Chondrocyte (in vitro differentiated cells): ENCODE data around the gene LGALS3BP. TPM values are rescaled to one million over a fixed set of nuclear protein-coding genes. Genes with fewer than 3 reads are reported as not detected.
A peak's percentile ranks its signal among the peaks of the same experiment; 100 is the strongest.

Experiments used
- DNase-seq: peaks from one replicate; pipeline ENCODE4 v3.0.0; 2021; ENCODE audit warnings: mixed read lengths, low spot score
- H3K27ac Mint-ChIP-seq: one replicate; pipeline ENCODE4 v1.8.0; 2021; ENCODE audit warnings: mild to moderate bottlenecking, moderate library complexity, mixed read lengths; ENCODE audit not compliant: unreplicated experiment
- H3K27me3 Mint-ChIP-seq: 2 replicates; pipeline ENCODE4 v1.8.0; 2021; ENCODE audit warnings: low read depth, mixed read lengths
- H3K36me3 Mint-ChIP-seq: 2 replicates; pipeline ENCODE4 v1.8.0; 2021; ENCODE audit warnings: low read depth, mixed read lengths
- H3K4me1 Mint-ChIP-seq: 2 replicates; pipeline ENCODE4 v1.8.0; 2021; ENCODE audit warnings: low read depth, mild to moderate bottlenecking, mixed read lengths
- H3K4me3 Mint-ChIP-seq: one replicate; pipeline ENCODE4 v1.8.0; 2021; ENCODE audit warnings: mild to moderate bottlenecking, moderate library complexity, mixed read lengths; ENCODE audit not compliant: unreplicated experiment
- H3K9me3 Mint-ChIP-seq: 2 replicates; pipeline ENCODE4 v1.8.0; 2021; ENCODE audit warnings: low read depth, mixed read lengths
- total RNA-seq: library from RNA; stranded (reverse); gene quantifications from 3 replicates; pipeline ENCODE4 v1.2.1, GENCODE V29; 2021
- TF ChIP-seq, protein P1 (sequence below): fragments of 200-600 bp; sonication (generic); IDR thresholded peaks from 2 replicates; pipeline ENCODE4 v1.5.0; 2021; ENCODE audit warnings: antibody characterized with exemption, mild to moderate bottlenecking, moderate library complexity

LGALS3BP gene
- total RNA-seq, 1 donor from 2014 or later: 127 TPM

DNA sequence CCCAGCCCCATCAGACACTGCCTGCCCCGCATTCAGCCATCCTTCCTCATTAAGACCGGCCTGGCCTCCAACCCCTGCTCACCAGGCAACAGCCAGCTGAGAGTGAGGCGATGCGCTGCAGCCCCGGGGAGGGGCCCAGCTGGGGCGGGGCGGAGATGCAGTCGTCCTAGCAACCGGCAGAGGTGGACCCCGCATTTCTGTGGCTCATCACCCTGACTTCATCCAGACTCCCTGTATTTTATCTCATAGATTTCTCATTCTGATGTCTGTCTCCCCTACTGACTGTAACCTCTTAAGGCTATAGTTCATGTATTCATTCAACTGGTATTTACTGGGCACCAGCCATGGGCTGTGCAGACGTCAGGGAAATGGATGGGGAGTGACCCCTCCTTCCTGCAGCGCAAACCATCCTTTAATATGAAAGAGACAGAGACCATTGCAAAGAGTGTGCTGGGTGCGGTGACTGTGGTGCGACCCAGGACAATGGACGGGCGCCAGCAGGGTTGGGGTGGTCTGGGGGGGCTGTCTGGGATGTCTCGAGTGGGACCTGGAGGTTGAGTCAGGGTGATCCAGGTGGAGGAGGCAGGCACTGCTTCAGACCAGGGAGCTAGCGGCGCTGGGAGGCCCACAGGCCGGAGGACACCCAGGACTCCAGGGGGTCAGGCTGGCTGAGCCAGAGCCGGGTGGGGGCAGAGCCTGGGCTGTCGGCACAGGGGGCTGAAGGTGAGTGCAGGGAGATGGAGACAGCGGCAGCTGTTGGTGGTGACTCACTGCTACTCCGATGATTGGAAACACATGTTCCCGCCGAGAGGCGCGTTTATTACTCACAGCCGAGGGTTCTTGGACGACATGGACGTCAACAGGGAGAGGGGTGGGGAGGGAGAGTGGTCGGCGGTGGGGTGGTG is 44.1 kb downstream of the LGALS3BP start:
- Mint-ChIP-seq H3K27ac (peak overlapping the region; percentile 100), H3K36me3 (no peaks in the 10 kb centered on the region), H3K4me1 (peaks cover 62% of the 10 kb centered on the region), H3K9me3 (no peaks in the 10 kb centered on the region), H3K27me3 (no peaks in the 10 kb centered on the region), H3K4me3 (peak overlapping the region; percentile 36)
- TF ChIP-seq, protein P1, sequence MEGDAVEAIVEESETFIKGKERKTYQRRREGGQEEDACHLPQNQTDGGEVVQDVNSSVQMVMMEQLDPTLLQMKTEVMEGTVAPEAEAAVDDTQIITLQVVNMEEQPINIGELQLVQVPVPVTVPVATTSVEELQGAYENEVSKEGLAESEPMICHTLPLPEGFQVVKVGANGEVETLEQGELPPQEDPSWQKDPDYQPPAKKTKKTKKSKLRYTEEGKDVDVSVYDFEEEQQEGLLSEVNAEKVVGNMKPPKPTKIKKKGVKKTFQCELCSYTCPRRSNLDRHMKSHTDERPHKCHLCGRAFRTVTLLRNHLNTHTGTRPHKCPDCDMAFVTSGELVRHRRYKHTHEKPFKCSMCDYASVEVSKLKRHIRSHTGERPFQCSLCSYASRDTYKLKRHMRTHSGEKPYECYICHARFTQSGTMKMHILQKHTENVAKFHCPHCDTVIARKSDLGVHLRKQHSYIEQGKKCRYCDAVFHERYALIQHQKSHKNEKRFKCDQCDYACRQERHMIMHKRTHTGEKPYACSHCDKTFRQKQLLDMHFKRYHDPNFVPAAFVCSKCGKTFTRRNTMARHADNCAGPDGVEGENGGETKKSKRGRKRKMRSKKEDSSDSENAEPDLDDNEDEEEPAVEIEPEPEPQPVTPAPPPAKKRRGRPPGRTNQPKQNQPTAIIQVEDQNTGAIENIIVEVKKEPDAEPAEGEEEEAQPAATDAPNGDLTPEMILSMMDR: no peak
- DNase-seq: no peak

DNA sequence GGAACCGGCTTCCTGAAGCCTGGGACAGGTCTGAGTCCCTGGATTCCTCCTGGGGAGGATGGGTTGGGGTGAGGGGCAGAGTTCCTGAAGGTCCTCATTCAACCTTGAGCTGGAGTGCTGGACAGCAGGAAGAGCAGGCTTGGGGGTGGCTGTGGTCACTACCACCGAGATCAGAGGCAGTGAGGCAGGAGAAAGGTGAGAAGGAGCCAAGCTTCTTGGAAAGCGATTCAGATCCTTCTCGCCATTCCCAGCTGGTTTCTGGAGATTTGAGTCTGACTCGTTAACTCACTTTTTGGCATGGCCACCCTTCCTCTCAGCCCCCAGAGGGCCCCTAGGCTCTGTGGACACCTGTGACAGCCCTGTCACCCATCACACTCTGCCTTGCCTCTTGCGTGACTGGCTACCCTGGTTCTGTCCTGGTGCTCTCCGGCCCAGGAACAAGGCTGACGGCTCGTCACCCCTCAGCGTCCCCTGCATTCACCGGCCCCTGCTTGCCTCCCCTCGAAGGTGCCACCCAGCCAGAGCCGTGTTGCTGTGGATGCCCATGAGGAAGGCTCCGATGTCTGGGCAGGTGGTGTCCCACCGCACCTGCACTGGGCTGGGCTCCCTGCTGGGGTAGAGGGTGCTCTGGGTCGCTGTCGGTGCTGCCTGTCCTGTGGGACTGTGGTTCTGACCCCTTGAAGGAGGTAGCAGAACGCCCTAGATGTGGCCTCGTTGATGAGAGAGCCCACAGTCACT is 44.9 kb downstream of the LGALS3BP start:
- no peaks in the 10 kb centered on the region for H3K27me3 Mint-ChIP-seq
- TF ChIP-seq, protein P1: no peak
- peaks cover 54% of the 10 kb centered on the region for H3K4me1 Mint-ChIP-seq
- peak overlapping the region; percentile 100 for H3K27ac Mint-ChIP-seq
- no peaks in the 10 kb centered on the region for H3K36me3 Mint-ChIP-seq
- H3K9me3 Mint-ChIP-seq: no peaks in the 10 kb centered on the region
- H3K4me3 Mint-ChIP-seq: peak overlapping the region; percentile 70
- no peak for DNase-seq

DNA sequence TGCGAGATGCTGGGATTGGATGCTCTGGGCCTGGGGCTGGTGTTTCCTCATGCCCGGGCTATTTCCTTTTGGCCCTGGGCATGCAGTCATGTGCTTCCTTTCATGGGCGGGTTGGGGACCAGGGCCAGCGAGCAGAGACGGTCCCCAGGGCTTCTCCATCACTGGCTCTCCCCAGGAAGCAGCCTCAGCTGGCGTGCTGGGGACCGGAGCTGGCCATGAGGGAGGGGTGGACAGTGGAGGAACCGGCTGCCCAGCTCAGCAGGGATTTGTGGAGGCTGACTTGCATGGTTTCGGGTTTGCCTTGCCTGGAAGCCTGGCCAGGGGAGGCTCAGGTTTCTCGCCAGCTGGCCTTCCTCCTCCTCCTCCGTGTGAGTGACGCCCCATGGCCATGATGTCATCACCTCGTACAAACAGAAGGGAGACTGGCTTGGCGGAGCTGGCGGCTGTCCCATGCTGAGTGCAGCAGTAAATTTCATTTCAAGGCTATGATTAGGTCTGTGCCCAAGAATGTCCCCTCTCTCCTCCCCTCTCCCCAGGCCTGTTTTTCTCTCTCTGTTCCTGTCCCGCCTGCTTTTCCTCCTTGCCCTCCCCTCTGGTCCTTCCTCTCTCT is 45.7 kb downstream of the LGALS3BP start:
- Mint-ChIP-seq H3K4me1 (peaks cover 46% of the 10 kb centered on the region), H3K9me3 (no peaks in the 10 kb centered on the region), H3K27ac (peak overlapping the region; percentile 100), H3K36me3 (no peaks in the 10 kb centered on the region), H3K27me3 (no peaks in the 10 kb centered on the region), H3K4me3 (peak overlapping the region; percentile 70)
- DNase-seq: peak; percentile 96
- TF ChIP-seq, protein P1: no peak

DNA sequence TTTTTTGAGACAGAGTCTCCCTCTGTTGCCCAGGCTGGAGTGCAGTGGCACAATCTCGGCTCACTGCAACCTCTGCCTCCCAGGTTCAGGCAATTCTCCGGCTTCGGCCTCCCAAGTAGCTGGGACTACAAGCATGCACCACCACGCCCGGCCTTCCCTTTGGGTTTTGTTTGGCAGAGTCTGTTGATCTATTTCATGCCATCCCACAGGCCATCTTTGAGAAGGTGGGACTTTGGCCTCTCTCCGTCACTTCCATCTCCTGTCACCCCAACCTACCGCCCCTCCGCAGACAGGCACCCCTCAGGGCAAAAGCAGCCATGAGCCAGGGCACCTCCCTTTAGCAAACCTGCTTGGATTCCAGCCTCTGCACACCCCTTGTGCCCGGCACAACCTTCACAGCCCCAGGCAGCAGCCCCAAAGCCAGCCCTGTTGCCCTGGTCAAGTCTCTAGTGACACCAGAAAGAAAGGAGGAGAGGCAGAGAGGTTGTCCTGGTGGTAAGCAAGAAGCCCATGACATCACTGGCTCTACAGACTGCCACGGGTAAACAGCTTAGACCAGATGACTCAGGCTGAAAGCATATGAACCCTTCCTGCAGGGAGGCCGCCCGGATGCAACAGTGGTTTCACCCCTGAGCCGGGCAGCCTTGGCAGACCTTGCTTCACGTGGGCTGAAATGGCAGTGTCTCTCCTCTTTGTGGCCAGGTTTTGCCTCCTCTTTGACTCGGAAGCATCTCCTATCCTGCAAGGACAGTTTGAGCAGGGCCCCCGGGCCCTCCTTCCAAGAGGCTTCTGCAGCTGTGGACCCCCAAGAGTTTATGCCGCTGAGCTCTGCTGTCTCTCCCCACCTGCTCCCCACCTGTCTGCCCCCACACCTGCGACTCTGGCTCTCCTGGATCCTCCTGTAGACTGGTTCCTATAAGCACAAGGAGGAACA is 46.4 kb downstream of the LGALS3BP start:
- Mint-ChIP-seq H3K4me1 (peaks cover 42% of the 10 kb centered on the region), H3K27ac (peak overlapping the region; percentile 100), H3K27me3 (no peaks in the 10 kb centered on the region), H3K4me3 (peak overlapping the region; percentile 70), H3K36me3 (no peaks in the 10 kb centered on the region), H3K9me3 (no peaks in the 10 kb centered on the region)
- DNase-seq: no peak
- TF ChIP-seq, protein P1: no peak
